HG03565 (cell line): Measurements from ENCODE around the gene CCDC154.
"Not testable (repeated sequence)": the region's sequence is repeated elsewhere in the genome, so short reads cannot be mapped to it uniquely, and the experiment has no call there.

Experiments
- ATAC-seq: cut with Tn5 transposase; IDR thresholded peaks from one replicate; pipeline ENCODE4 v1.9.1; 2021; ENCODE audit warnings: mild to moderate bottlenecking, moderate library complexity; ENCODE audit not compliant: unreplicated experiment

The CCDC154 gene

GRCh38 chr16:1439699-1440074 is 4.7 kb downstream of the CCDC154 start:
- ATAC-seq = not testable (repeated sequence)

- no peak for ATAC-seq
Observed at GRCh38 chr16:1439058-1439698, 5.2 kb downstream of the CCDC154 start.

- no peak for ATAC-seq
Observed at GRCh38 chr16:1438229-1439057, 5.9 kb downstream of the CCDC154 start.

GRCh38 chr16:1437606-1438005 is 6.8 kb downstream of the CCDC154 start:
- no peak for ATAC-seq

GRCh38 chr16:1436731-1437355 is 7.5 kb downstream of the CCDC154 start:
- ATAC-seq = no peak

GRCh38 chr16:1435921-1436697 is 8.2 kb downstream of the CCDC154 start:
- no peak for ATAC-seq

- ATAC-seq = no peak
Observed at GRCh38 chr16:1434644-1435592, 9.4 kb downstream of the CCDC154 start.

- ATAC-seq = no peak
Observed at GRCh38 chr16:1433756-1434155, 10.6 kb downstream of the CCDC154 start.

- no peak for ATAC-seq
Observed at GRCh38 chr16:1433263-1433560, 11.1 kb downstream of the CCDC154 start.

- no peak for ATAC-seq
Observed at GRCh38 chr16:1432388-1433262, 11.7 kb downstream of the CCDC154 start.

GRCh38 chr16:1431497-1432270 is 12.7 kb downstream of the CCDC154 start:
- ATAC-seq = no peak

GRCh38 chr16:1430759-1431496 is 13.4 kb downstream of the CCDC154 start, which contains the start of gene PERCC1:
PERCC1 (plus strand) TSS chr16:1431078; CDS start chr16:1432594, 1,516 bp downstream.
- no peak for ATAC-seq

GRCh38 chr16:1430214-1430758 is 14.1 kb downstream of the CCDC154 start:
- no peak for ATAC-seq

GRCh38 chr16:1429631-1430030 is 14.7 kb downstream of the CCDC154 start:
- no peak for ATAC-seq

GRCh38 chr16:1429012-1429411 is 15.3 kb downstream of the CCDC154 start:
- no peak for ATAC-seq

GRCh38 chr16:1428511-1428910 is 15.8 kb downstream of the CCDC154 start:
- ATAC-seq = no peak
